HG03457 (cell line): ENCODE results near the gene DIRAS3.
"Not testable (repeated sequence)": the region's sequence is repeated elsewhere in the genome, so short reads cannot be mapped to it uniquely, and the experiment has no call there.

Experiments used
- ATAC-seq: cut with Tn5 transposase; IDR thresholded peaks from one replicate; pipeline ENCODE4 v1.9.1; 2021; ENCODE audit warnings: moderate number of reproducible peaks; ENCODE audit not compliant: unreplicated experiment

The DIRAS3 gene

DNA sequence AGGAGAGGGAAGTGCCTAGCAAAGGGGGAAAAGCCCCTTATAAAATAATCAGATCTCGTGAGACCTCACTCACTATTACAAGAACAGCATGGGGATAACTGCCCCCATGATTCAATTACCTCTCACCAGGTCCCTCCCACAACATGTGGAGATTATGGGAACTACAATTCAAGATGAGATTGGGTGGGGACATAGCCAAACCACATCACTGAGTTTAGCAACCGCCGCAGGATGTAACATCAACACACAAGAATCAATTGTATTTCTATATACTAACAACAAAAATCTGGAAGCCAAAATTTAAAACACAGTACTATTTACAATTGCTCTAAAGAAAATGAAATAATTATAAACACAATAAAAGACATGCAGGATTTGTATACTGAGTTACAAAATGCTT, 21.9 kb downstream of the DIRAS3 start:
- ATAC-seq: no peak

DNA sequence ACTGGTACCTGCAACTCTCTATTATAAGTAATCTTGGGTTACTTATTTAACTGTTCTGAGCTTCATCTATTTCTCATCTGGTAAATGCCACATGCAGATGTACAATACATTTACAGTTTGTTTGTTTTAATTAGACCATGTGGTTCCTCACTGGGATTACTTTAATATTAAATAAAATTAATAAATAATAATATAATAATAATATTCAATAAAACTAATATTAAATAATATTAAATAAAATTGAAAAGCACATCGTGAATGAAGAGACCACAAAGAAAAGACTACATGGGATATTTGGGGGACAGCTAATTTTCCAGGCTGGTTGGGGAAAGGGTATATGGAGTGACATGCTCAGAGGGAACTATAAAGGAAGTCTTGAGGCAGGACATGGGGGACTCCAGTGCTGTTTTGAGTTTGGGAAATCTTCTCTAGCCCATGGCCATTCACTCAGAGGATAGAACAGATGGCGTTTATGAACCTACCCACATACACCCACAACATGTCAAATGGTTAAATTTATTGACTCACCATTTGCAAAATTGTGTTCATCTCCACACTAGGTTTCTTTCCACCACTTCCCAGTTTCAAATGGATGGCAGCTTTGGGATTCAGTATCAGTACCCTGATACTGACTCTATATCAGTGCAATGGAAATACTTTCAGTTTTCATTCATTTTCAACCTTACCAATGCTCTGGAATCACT, 25.6 kb downstream of the DIRAS3 start:
- ATAC-seq: no peak

DNA sequence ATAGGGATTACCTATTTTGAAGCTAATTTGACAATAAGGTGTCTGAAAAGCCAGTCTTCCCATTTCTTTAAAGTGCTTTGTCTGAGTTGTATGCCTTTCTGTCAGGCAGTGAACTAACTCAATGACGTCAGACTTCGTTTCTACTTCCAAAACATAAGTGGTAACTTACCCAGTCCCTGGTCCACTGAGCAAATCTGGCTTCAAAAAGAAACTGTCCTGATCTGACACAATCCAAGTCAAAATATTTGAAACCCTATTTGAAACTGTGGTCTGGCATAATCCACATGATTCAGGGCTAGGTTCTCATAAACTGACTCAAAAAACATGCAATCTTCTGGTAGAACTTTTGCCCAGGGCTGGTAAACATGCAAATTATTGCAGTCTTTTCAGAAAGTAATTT, 34.0 kb downstream of the DIRAS3 start:
- ATAC-seq: no peak

DNA sequence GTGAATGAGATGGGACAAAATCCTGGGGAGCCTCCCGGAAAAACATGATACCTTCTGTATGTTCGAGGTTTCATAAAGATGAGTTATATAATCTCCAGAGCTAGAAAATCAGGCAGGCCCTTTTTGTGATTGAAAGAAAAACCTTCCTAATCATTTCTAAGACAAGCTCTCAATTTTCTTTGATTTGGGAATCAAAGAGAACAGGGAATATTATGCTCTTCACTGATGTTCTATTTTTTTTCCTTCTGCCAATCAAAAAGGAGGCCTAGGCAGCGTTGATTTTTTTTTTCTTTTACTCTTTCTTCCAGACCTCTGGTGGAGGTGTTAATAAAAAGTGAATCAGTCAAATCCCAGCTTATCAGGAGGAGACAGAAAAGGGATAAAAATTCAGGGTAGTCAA, 34.5 kb downstream of the DIRAS3 start:
- ATAC-seq: no peak

DNA sequence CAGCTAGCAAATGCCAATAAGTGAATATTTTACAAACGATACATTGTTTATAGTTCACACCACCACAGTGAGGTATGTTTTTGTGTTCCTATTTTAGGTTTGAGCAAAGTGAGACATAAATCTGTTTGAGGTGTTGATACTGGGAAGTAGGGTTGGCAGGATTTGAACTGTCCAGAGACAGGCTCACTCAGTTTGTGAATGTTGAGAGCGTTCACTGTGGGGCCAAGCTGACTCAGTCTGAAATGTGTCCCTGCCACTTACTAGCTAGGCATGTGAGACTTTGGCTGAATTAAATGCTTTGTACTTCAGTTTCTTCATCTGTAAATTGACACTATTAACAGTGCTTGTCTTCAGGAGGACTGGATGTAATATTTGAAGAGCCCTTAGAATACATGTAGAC, 35.1 kb downstream of the DIRAS3 start:
- no peak for ATAC-seq

DNA sequence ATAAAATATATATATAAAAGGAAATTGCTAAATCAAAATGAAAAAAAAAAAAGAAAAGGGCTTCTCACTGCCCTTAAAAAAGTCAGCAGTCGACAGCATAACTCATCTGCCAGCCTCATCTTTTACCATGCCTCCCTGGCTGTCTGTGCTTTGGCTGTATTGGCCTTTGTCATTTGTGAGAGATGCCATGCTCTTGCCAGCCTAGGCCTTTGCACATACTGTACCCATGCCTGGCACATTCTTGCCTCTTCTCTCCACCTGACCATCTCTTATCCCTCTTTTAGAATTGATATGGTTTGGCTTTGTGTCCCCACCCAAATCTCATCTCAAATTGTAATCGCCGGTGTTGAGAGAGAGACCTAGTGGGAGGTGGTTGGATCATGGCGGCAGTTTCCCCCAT, 37.1 kb downstream of the DIRAS3 start:
- no peak for ATAC-seq

DNA sequence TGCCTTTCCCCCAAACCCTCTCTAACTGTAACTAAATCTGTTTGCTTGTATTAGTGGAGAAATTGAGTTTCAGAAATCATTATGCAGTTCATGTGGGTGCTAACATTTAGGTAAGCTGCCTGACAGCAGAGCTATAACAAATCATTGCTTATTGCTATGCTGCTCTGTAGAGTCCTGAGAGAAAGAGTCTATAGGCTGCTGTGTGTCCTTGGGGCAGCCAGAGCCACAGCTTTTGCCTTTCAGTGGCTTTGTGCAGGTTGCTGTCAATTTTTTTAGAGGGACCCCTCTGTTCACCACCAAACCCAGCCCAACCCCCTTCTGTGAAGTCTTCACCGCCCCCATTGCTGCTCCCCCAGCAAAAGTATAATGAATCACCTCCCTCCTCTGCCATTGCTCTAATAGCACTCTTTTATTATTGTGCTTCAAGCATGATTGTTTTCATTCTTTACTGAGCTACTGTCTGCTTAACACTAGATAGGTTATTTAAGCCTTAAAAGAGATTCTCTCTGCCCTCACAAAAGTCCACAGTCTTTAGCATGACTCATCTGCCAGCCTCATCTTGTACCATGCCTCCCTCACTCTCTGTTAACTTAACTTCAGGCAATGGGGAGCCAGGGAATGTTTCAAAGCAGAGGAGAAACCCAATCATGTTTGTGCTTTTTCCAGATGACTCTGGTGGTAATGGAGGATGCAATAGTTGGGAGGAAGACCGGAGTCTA, 38.6 kb downstream of the DIRAS3 start:
- ATAC-seq: no peak

DNA sequence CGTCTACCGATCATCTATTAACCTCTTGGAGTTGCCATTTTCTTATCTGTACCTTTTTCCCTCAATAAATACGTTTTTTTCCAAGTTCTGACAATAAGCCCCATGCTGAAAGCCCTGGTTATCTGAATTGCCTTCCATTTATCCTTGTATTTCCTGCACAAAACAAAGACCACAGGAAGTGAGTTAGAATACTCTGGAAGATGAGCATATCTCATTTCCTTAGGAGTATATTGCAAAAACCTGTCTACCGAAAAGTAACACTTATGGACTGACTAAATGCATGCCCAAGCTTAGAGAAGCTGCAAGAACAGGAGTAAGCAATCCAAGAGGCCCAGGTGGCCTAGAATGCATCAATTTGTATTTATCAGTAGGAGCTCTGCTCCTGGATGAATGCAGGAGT, 39.9 kb downstream of the DIRAS3 start:
- no peak for ATAC-seq

DNA sequence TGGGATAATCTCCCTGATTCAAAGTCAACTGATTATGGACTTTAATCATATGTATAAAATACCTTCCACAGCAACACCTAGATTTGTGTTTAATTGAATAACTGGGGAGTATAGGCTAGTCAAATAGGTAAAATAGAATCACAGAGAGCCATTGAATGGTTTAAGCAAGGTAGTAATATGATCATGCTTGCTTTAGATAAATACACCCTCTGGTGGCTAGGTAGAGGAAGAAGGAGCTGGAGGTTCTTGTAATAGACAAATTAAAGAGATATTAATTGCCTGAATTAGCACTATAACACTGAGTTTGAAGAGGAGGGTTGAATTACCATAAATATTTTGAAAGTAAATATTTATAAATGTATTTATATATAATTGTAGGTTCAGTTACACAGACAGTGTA, 40.3 kb downstream of the DIRAS3 start:
- no peak for ATAC-seq

DNA sequence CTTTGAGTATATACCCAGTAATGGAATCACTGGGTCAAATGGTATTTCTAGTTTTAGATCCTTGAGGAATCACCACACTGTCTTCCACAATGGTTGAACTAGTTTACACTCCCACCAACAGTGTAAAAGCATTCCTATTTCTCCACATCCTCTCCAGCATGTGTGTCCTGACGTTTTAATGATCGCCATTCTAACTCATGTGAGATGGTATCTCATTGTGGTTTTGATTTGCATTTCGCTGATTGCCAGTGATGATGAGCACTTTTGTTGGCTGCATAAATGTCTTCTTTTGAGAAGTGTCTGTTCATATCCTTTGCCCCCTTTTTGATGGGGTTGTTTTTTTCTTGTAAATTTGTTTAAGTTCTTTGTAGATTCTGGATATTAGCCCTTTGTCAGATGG, 46.8 kb downstream of the DIRAS3 start:
- not testable (repeated sequence) for ATAC-seq

DNA sequence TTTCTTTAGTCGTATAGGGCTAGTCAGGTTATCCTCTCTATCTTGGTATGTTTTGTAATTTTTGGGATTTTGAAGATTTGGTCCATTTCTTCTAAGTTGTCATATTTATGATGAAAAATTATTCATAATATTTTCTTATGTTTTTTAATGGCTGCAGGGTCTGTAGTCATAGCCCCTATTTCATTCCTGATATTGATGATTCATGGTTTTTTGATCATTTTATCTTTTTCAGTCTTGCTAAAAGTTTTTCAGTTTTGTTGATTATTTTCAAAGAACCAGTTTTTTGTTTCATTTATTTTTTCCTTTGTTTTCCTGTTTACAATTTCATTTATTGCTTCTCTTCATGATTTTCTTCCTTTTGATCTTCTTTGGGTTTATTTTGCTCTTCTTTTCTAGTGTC, 50.2 kb downstream of the DIRAS3 start:
- no peak for ATAC-seq

DNA sequence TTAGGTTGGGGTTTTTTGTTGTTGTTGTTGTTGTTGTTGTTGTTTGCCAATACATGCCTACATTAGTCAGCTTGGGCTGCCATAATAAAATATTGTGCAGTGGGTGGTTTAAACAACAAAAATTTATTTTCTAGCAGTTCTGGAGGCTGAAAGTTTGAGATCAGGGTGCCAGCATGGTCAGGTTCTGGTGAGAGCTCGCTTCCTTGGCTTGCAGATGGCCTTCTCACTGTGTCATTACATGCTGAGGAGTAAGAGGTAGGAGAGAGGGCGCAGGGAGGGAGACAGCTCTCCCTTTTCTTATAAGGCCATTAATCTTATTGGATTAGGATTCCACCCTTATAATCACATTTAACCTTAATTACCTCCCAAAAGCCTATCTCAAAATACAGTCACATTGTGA, 52.7 kb downstream of the DIRAS3 start:
- no peak for ATAC-seq
